ENCODE results near the gene MAPKAP1. TPM values are rescaled to one million over a fixed set of nuclear protein-coding genes. Genes with fewer than 3 reads are reported as not detected.

The MAPKAP1 gene
- total RNA-seq, 1 donor from 2014 or later: 49.6 TPM

- intact Hi-C loops (cut with DNase I): no loop called here
- TF ChIP-seq CTCF (IDR thresholded peaks at IDR 0.05): no peak
- Histone ChIP-seq H3K4me1 (no peaks in the 10 kb centered on the region), H3K9me3 (no peaks in the 10 kb centered on the region), H3K27me3 (no peaks in the 10 kb centered on the region), H3K27ac (no peak overlapping the region), H3K36me3 (no peaks in the 10 kb centered on the region), H3K4me3 (no peak overlapping the region)
- no peak for DNase-seq (ENCODE audit: low spot score in 2 of 2)
Observed at GRCh38 chr9:125399165-125399564, 307.8 kb downstream of the MAPKAP1 start.

- no peaks in the 10 kb centered on the region for H3K36me3 ChIP-seq
- intact Hi-C loops (cut with DNase I): no loop called here
- no peak overlapping the region for H3K4me3 ChIP-seq
- H3K9me3 ChIP-seq: no peaks in the 10 kb centered on the region
- H3K4me1 ChIP-seq: no peaks in the 10 kb centered on the region
- H3K27me3 ChIP-seq: no peaks in the 10 kb centered on the region
- DNase-seq (ENCODE audit: low spot score in 2 of 2): no peak
- no peak overlapping the region for H3K27ac ChIP-seq
- TF ChIP-seq CTCF (IDR thresholded peaks at IDR 0.05): no peak
Observed at GRCh38 chr9:125398243-125398642, 308.8 kb downstream of the MAPKAP1 start.

- Histone ChIP-seq H3K27ac (no peak overlapping the region), H3K9me3 (no peaks in the 10 kb centered on the region), H3K36me3 (no peaks in the 10 kb centered on the region), H3K4me3 (no peak overlapping the region), H3K27me3 (no peaks in the 10 kb centered on the region), H3K4me1 (no peaks in the 10 kb centered on the region)
- no peak for TF ChIP-seq CTCF (IDR thresholded peaks at IDR 0.05)
- no peak for DNase-seq (ENCODE audit: low spot score in 2 of 2)
- intact Hi-C loops (cut with DNase I): no loop called here
Observed at GRCh38 chr9:125397736-125398135, 309.3 kb downstream of the MAPKAP1 start.

DNA sequence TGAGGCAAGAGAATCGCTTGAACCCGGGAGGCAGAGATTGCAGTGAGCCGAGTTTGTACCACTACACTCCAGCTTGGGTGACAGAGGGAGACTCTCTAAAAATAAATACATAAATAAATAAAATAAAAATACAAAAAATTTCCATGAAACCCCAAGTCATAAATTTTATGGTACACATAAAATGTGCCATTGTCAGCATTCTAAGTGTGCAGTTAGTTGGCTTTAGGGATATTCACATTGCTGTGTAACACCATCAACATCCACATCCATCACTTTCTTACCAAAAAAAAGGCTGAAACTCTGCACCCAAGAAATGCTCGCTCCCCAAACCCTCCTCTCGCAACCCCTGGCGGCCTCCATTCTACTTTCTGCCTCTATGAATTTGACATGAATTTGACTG, 310.2 kb downstream of the MAPKAP1 start:
- intact Hi-C loops (cut with DNase I): no loop called here
- Histone ChIP-seq H3K4me3 (no peak overlapping the region), H3K36me3 (no peaks in the 10 kb centered on the region), H3K4me1 (no peaks in the 10 kb centered on the region), H3K27ac (no peak overlapping the region), H3K9me3 (no peaks in the 10 kb centered on the region), H3K27me3 (no peaks in the 10 kb centered on the region)
- DNase-seq (ENCODE audit: low spot score in 2 of 2): no peak
- TF ChIP-seq CTCF (IDR thresholded peaks at IDR 0.05): no peak

DNA sequence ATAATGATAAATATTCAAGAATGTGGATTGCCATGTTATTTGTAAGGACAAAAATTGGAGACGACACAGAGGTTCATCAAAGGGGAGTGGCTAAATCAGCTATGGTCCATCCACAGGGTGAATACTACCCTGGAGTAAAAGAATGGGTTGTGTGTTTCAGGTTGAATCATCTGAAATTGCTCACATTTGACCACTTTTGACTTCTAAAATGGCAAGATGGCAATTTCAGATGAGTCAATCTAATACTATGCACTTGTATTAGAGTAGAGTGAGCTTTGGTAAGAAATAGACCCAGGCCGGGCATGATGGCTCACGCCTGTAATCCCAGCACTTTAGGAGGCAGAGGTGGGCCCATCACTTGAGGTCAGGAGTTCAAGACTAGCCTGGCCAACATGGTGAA, 313.6 kb downstream of the MAPKAP1 start:
- Histone ChIP-seq H3K27me3 (no peaks in the 10 kb centered on the region), H3K36me3 (no peaks in the 10 kb centered on the region), H3K4me1 (no peaks in the 10 kb centered on the region), H3K9me3 (no peaks in the 10 kb centered on the region), H3K27ac (no peak overlapping the region), H3K4me3 (no peak overlapping the region)
- DNase-seq (ENCODE audit: low spot score in 2 of 2): no peak
- intact Hi-C loops (cut with DNase I): no loop called here
- no peak for TF ChIP-seq CTCF (IDR thresholded peaks at IDR 0.05)

- no peak overlapping the region for H3K4me3 ChIP-seq
- H3K4me1 ChIP-seq: no peaks in the 10 kb centered on the region
- H3K27ac ChIP-seq: no peak overlapping the region
- H3K36me3 ChIP-seq: no peaks in the 10 kb centered on the region
- no peaks in the 10 kb centered on the region for H3K9me3 ChIP-seq
- no peak for DNase-seq (ENCODE audit: low spot score in 2 of 2)
- intact Hi-C loops (cut with DNase I): no loop called here
- no peak for TF ChIP-seq CTCF (IDR thresholded peaks at IDR 0.05)
- no peaks in the 10 kb centered on the region for H3K27me3 ChIP-seq
Observed at GRCh38 chr9:125391704-125392103, 315.3 kb downstream of the MAPKAP1 start.

Data from ascending aorta (tissue), 2 donors.